ENCODE results near the gene RAPGEF4. TPM values are rescaled to one million over a fixed set of nuclear protein-coding genes. Genes with fewer than 3 reads are reported as not detected.

Gene RAPGEF4
- total and polyA plus RNA-seq, 2 of the 4 experiments (the other 2 are of a cell fraction), result 1.7 to 3.2 TPM

DNA sequence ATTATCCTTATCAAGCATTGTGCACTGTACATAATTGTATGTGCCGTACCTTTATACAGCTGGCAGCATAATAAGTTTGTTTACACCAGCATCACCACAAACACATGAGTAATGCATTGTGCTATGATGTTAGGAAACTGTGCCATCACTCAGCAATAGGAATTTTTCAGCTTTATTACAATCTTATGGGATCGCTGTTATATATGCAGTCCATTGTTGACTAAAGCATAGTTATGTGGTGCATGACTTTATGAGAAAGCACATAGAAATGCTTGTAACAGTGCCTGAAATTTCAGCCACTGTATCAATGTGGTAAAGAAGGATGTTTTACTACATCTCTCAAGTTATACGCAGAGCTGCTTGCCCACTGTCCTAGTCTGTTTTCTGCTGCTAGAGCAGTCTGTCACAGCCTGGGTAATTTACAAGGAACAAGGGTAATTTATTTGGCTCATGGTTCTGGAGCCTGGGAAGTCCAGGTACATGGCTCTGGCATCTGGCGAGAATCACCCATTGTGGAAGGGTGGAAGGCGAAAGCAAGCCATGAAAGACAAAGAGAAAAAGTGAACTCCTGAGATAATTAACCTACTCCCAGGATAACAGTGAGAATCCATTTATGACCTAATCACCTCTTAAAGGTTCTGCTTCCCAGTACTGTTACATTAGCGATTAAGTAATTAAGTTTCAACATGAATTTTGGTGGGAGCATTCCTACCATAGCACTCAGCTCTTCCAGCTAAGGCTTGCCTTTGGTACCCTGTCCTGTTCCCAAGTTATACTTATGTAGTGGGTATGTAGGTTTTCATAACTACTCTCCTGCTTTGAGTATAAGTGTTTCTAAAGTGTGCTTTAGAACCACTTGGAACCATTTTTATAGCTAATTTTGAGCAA is 344.6 kb downstream of the RAPGEF4 start (continued):
- TF ChIP-seq, protein P1, sequence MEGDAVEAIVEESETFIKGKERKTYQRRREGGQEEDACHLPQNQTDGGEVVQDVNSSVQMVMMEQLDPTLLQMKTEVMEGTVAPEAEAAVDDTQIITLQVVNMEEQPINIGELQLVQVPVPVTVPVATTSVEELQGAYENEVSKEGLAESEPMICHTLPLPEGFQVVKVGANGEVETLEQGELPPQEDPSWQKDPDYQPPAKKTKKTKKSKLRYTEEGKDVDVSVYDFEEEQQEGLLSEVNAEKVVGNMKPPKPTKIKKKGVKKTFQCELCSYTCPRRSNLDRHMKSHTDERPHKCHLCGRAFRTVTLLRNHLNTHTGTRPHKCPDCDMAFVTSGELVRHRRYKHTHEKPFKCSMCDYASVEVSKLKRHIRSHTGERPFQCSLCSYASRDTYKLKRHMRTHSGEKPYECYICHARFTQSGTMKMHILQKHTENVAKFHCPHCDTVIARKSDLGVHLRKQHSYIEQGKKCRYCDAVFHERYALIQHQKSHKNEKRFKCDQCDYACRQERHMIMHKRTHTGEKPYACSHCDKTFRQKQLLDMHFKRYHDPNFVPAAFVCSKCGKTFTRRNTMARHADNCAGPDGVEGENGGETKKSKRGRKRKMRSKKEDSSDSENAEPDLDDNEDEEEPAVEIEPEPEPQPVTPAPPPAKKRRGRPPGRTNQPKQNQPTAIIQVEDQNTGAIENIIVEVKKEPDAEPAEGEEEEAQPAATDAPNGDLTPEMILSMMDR (conservative IDR thresholded peaks at IDR 0.05; ENCODE audit: low read depth, low read length), result no peak
- TF ChIP-seq CEBPB (IDR thresholded peaks at IDR 0.05; ENCODE audit: low read depth, low read length) (peak; percentile 82), POLR2A (IDR thresholded peaks at IDR 0.05; ENCODE audit: low read depth, low read length) (peak; percentile 53; the same call in 1 of the 2 replicates)

Data from IMR-90 (cell line).